Fibroblast of gingiva (primary cell): ENCODE data around the gene RHBG.
A peak's percentile ranks its signal among the peaks of the same experiment; 100 is the strongest.
"Not testable (repeated sequence)": the region's sequence is repeated elsewhere in the genome, so short reads cannot be mapped to it uniquely, and the experiment has no call there.

Experiments used
- DNase-seq: peaks from one replicate; pipeline ENCODE4 v3.0.0-alpha.2; 2011; ENCODE audit warnings: low read depth

The RHBG gene

DNA sequence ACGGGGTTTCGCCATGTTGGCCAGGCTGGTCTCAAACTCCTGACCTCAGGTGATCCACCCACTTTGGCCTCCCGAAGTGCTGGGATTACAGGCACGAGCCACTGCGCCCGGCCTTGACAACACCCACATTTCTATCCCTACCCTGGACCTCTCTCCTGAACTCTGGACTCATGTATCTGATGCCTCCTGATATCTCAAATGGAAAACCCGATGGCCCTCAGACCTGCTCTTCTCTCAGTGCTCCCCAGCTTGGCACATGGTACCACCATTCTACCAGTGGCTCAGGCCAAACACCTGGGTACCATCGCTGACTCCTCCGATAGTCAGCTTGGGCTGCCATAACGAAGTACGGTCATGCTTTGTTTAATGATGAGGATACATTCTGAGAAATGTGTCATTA, 8.5 kb upstream of the RHBG start:
- DNase-seq = no peak

DNA sequence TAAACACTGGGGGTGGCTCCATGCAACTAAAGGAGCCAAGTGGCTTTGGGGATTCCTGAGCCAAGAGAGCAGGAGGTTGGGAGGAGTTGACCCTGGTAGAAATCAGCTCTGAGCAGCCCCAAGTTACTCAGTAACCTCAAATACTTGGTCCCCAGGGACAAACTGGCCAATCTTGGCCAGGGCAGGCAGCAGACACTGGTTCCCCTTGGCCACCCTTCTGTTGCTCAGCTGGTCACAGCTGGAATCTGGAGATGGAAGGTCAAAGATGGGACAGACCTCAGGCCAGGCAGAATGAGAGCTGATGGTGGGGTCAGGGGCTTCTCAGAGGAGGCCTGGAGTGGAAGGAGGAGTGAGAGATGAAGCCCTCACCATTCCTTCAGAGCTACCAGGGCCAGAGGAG, 3.3 kb upstream of the RHBG start:
- DNase-seq = no peak

- DNase-seq = no peak
These were observed 2.4 kb upstream of the RHBG start for GRCh38 chr1:156366378-156367166.

DNA sequence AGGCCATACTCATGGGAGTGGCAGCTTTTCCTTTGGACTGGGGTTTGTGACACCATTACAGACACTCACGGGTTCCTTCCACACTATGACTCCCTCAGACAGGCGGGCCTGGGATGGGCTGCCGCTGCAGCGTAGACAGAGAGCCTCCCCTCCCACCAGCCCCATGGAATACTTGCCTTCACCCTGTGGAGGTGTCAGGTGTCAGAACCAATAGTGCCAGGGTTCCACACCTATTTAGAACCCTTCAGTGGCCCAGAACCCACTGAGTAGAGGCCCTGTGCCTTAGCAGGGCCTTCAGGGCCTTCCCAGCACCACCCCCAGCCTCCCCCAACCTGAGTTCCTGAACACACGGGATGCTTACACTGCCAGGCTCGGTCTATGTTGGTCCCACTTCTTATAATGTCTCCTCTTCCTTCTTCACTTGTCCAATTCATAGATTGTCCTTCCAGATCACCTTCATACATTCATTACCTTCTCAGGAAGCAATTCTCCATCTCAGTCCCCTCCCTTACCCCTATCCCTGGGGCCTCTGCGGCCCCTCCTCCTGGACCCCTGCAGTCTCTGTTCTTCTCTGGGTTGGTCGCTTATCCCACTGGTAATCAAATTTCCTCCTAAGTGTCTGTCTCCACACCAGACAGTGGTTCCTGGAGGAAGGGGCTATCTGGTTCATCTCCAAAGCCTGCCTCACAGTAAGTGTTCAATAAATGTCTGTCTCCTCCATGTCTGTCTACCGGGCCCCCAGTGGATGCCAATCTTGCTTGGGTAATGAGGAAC, 1.4 kb upstream of the RHBG start:
- DNase-seq = no peak

DNA sequence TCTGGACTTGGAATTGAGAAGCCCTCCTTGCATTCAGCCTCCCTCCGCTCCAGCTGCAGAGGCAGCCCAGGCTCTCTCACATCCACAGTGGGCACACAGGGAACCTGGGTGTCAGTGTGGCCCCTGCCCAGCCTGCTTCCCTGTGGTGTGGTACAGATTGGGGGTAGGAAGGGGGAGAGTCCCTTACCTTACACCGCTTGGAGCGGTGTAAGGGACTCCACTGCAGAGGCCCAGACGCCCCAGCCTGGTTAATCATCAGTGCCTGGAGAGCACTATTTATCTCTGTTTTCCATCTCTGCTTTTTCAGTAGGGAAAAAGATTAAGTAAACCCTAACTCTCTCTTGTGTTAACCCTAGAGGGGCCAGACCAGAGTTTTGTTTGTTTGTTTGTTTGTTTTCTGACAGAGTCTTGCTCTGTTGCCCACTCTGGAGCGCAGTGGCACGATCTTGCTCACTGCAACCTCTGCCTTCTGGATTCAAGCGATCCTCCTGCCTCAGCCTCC, 803 bp upstream of the RHBG start:
- DNase-seq = no peak

- DNase-seq = not testable (repeated sequence)
These were observed 775 bp downstream of the RHBG start for GRCh38 chr1:156369685-156370286.

- peak; percentile 27 for DNase-seq
These were observed 2.7 kb downstream of the RHBG start for GRCh38 chr1:156371553-156372264.

DNA sequence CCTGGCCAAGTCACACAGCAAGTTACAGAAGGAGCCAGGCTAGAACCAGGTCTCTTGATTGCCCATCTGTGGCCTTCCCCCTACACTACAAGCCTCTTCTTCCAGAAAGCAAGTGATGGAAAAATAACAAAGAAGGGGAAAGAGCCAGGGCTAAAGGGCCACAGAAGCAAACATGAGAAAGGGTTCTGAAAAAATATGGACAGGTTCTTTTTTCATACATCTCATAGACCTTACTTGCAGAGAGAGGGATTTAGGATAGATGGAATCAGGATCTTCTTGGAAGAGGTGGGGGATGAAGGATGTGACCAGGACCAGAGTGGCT, 3.2 kb downstream of the RHBG start:
- no peak for DNase-seq

DNA sequence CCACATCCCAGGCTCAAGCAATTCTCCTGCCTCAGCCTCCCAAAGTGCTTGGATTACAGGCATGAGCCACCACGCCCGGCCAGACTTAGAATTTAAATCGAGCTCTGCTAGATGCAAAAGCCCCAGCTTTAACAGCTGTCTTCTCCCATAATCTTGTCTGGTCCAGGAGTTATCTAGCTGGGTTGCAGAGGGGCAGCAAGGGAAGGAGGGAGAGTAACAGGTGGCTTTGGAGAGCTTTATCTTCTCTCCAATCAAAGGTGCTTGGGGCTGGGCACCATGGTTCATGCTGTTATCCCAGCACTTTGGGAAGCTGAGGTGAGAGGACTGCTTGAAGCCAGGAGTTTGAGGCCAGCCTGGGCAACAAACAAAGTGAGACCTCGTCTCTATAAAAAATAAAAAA, 3.9 kb downstream of the RHBG start:
- DNase-seq = no peak

DNA sequence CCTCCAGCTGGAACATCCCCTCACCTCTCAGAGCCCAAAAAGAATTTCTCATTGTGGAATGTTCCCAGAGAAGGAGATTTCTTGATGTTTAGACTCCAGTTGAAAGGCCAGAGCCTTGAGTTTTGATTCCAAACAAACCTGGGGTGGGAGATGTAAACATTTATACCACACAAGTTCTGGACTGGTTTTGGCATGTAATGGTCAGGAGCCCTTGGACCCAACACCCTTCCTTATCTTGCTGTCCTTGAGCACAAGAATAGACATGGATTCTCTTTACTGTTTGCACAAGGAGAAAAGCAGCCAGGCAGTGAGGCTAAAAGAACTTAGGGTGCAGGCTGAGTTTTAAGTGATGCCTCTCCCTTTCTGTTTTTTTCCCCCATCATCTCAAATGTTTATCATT, 4.5 kb downstream of the RHBG start:
- DNase-seq = no peak

DNA sequence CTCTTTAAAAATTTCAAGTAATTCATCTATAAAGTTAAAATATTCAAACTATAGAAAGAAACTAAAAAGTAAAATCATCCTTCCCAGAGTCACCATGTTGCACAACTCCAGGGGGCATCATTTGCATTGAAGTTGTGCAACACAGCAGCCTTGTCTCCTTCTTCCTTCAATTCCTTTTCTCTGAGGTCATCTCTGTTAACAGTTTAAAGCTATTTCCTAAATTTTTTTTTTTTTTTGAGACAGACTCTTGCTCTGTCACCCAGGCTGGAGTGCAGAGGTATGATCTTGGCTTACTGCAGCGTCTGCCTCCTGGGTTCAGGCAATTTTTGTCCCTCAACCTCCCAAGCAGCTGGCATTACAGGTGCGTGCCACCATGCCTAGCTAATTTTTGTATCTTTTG, 7.1 kb downstream of the RHBG start:
- peak; percentile 49 for DNase-seq

DNA sequence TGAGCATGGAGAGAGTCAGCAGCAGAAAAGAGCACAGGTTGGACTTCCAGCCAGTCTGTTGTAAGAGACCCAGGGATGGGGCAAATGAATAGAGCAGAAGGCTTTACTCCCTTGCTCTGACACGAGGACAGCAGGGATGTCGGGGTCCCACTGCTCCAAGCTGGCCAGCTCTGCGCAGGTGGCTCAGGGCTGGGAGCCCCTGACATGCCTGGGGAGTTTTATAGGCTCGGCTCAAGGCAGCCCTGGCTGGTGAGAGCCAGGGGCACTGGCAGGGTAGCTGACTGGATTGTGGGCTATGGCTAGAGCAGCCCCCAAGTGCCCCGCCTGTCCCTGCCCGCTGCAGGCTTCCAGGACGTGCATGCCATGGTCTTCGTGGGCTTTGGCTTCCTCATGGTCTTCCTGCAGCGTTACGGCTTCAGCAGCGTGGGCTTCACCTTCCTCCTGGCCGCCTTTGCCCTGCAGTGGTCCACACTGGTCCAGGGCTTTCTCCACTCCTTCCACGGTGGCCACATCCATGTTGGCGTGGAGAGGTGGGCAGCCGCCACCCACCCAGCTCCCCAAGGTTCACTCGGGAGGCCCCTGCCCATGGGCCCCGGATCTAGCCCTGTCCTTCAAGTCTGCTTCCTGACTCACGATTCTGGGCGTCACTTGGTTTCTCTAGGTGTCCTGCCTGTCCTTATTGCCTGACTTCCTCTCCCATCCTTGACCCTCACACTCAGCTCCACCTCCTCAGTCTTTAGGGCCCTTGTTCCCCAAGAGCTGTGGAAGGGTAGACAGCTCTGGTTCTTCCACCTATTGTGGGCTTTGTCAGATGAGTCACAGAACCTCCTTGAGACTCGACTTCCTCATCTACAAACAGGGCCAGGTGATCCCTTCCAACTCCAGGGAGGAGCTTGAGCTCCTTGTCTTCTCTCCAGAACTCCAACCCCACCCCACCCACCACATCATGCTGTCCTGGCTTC, 8.2 kb downstream of the RHBG start:
- no peak for DNase-seq

DNA sequence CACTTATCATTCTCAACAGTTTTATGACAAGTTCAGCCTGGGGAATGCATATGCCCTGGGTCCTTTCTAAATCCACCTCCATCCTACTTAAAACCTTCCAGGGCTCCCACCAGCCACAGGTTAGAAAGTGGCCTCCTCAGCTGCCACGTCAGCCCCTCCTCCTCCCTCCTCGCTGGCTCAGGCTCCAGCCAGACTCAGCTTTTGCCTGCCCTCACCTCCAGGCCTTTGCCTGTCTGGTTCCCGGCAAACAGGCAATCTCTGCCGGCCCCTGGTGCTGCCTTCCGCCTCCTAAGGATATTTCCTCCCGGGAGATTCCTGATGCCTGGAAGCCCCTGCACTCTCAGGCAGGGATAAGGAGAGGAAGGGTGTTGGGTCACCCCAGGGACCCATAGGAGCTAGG, 9.5 kb downstream of the RHBG start:
- DNase-seq = no peak

GRCh38 chr1:156379420-156380165, 10.6 kb downstream of the RHBG start:
- no peak for DNase-seq

DNA sequence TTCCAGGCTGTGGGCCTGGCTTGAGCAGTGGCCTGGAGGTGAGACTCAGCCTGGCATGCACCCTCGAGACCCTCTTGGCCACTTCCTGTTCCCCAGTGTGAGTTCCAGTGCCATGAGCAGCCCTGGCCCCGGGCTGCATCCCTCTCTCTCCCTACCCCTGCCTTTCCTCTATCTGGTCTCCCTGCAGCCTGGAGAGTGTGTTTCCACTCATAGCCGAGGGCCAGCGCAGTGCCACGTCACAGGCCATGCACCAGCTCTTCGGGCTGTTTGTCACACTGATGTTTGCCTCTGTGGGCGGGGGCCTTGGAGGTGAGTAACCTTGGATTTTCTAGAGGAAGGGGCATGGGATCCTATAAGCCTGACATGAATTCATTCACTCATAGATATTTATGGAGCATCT, 13.6 kb downstream of the RHBG start:
- no peak for DNase-seq

DNA sequence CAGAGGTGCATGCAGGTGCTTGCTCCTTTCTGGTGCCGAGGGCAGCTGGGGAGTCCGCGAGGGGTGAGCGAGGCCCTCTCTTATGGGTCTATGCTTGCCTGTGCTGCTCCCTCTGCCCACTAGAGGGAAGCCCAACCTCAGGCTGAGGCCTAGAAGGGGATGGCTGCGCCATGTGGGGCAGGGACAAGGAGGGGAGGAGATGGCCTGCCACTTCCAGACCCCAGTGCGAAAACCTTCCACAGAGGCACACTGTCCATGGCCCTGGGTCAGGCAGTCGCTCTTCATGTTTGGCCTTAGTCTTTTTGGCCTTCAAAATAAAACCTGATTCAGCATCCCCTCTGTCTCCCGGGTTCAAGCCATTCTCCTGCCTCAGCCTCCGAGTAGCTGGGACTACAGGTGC, 14.0 kb downstream of the RHBG start:
- peak; percentile 44 for DNase-seq

GRCh38 chr1:156384007-156384406, 15.0 kb downstream of the RHBG start:
- DNase-seq = no peak

DNA sequence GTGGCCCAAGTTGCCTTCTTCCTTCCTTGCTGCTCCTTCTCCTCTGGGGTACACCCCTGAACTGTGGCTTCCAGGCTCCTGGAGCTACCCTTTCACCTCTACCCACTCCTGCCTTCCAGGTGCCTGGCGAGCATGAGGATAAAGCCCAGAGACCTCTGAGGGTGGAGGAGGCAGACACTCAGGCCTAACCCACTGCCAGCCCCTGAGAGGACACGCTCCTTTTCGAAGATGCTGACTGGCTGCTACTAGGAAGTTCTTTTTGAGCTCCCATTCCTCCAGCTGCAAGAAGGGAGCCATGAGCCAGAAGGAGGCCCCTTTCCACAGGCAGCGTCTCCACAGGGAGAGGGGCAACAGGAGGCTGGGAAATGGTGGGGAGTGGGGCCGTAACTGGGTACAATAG, 15.6 kb downstream of the RHBG start:
- DNase-seq = no peak

DNA sequence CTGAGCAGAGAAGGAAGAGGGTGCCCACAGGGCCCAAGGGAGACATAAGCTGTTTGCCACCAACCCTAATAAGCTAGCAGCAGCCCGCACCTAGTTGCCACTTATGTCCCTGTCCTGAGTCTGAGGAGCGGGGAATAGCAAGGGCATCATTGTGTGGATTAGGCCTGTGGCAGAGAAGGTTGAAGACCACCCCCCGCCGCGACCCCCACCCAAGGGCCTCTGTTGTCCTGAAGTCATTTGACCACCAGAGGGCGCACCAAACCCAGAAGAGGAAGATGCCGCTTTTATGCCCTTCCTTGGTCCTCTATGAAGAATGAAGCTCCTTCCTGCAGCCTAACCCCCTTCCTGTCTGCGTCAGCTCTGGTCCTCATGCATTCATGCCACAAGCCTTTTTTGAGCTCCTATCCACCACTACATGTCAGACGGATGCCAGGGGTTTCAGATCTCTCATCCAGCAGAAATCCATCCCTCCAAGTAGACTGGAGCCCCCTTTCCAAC, 16.6 kb downstream of the RHBG start:
- peak; percentile 21 for DNase-seq

DNA sequence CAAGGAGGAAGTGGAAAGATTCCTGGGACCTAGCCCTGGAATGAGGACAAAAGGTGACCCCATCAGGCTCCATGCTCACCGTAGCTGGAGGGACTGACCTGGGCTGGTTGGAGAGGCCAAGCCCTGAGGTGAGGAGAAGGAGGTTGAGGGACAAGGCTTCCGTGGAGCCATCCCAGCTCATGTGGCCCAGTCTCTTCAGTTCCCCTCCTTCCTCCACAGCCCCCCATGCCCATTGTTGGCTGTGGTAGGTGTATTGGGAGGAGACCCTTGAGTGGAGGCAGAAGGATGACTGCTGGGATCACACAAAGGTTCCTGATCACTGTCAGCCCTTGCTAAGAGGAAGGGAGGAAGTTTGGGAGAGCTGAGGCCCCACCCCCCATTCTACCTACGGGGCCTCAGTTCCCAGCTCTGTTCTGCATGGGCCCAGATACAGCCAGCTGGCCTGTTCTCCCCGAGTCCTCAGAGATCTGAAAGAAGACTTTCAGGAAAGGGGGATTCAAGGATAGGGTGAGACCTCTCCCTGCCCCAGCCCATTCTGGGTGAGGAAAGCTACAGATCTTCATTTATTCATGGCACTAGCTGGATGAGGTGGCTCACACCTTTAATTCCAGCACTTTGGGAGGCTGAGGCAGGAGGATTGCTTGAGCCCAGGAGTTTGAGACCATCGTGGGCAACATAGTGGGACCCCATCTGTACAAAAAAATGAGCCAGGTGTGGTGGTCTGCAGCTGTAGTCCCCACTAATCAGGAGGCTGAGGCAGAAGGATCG, 17.3 kb downstream of the RHBG start:
- DNase-seq = no peak
